Endothelial cell of umbilical vein (primary cell): ENCODE results near the gene NCK2. TPM values are rescaled to one million over a fixed set of nuclear protein-coding genes. Genes with fewer than 3 reads are reported as not detected.

ENCODE experiments used
- BruUV-seq: library from RNA; stranded (reverse); fragments of 400-500 nt; replicated peaks from 2 replicates; lab custom pipeline; 2021; lab: Mats Ljungman, UMichigan
- CTCF ChIA-PET: fragments of 300-600, 350-600 bp; sonication (Branson Sonifier 250); formaldehyde crosslinking; loops from one replicate; lab custom pipeline; 2021; ENCODE audit warnings: antibody characterized with exemption, inconsistent platforms; lab: Charles Lee
- POLR2A ChIA-PET: fragments of 300-600, 350-600 bp; sonication (Branson Sonifier 250); formaldehyde crosslinking; loops from one replicate; lab custom pipeline; 2021; ENCODE audit warnings: antibody characterized with exemption, inconsistent platforms; lab: Charles Lee
- DNase-seq: peaks from one replicate; pipeline ENCODE4 v3.0.0-alpha.2; 2011; ENCODE audit warnings: low read depth, low spot score
- FAIRE-seq: peaks from 2 replicates; lab custom pipeline; 2011; peaks lifted over from hg19 to GRCh38; lab: Jason Lieb, UNC
- H2AFZ ChIP-seq: 2 replicates; pipeline ENCODE4 v1.6.0; 2012; ENCODE audit warnings: low read depth, low read length, control low read depth, inconsistent platforms
- H3K27ac ChIP-seq: 2 replicates; pipeline ENCODE4 v1.5.1; 2011; ENCODE audit warnings: low read depth, mild to moderate bottlenecking, control low read depth, low read length, moderate library complexity; ENCODE audit not compliant: insufficient read depth
- H3K27me3 ChIP-seq, 2 experiments: 2 replicates each; pipeline versions ENCODE4 v1.6.0 to v1.6.1; 2011; ENCODE audit warnings: low read length in 2 of 2, mixed read lengths in 1 of 2; ENCODE audit not compliant: control insufficient read depth in 2 of 2, insufficient read depth in 2 of 2
- H3K36me3 ChIP-seq, 2 experiments: 2 replicates in 1 of 2; 3 replicates in 1 of 2; pipeline ENCODE4 v1.5.1; 2011; ENCODE audit warnings: low read length in 2 of 2, mild to moderate bottlenecking in 1 of 2, moderate library complexity in 1 of 2; ENCODE audit not compliant: control insufficient read depth in 2 of 2, insufficient read depth in 2 of 2; ENCODE audit errors: extremely low read depth in 1 of 2
- H3K4me1 ChIP-seq: 3 replicates; pipeline ENCODE4 v1.5.1; 2011; ENCODE audit warnings: mild to moderate bottlenecking, low read length; ENCODE audit not compliant: control insufficient read depth, insufficient read depth; ENCODE audit errors: extremely low read depth
- H3K4me2 ChIP-seq: 2 replicates; pipeline ENCODE4 v1.6.1; 2011; ENCODE audit warnings: low read length, control low read depth, mixed read lengths; ENCODE audit not compliant: insufficient read depth
- H3K4me3 ChIP-seq, 3 experiments: fragments of 200-600 bp in 1 of 3; sonication (generic), shearing (Covaris generic) in 1 of 3; replicated peaks in 1 of 3; 2 replicates each; pipeline ENCODE4 v1.5.1; 2011 to 2016; ENCODE audit warnings: control low read depth in 3 of 3, low read length in 3 of 3, mild to moderate bottlenecking in 2 of 3, inconsistent platforms in 1 of 3, low read depth in 1 of 3, moderate library complexity in 1 of 3; ENCODE audit not compliant: insufficient read depth in 1 of 3
- H3K79me2 ChIP-seq: 2 replicates; pipeline ENCODE4 v1.6.0; 2012; ENCODE audit warnings: low read length, inconsistent platforms; ENCODE audit not compliant: control insufficient read depth, insufficient read depth
- H3K9ac ChIP-seq: replicated peaks from 2 replicates; pipeline ENCODE3; 2011; ENCODE audit warnings: low read length, control low read depth; ENCODE audit not compliant: insufficient read depth; ENCODE audit errors: extremely low read depth
- H3K9me1 ChIP-seq: replicated peaks from 3 replicates; pipeline ENCODE4 v1.6.0; 2011; ENCODE audit warnings: mild to moderate bottlenecking, low read length; ENCODE audit not compliant: control insufficient read depth, insufficient read depth; ENCODE audit errors: extremely low read depth
- H3K9me3 ChIP-seq: replicated peaks from 2 replicates; pipeline ENCODE4 v1.5.1; 2012; ENCODE audit warnings: low read length, inconsistent platforms; ENCODE audit not compliant: control insufficient read depth, insufficient read depth
- H4K20me1 ChIP-seq: replicated peaks from 2 replicates; pipeline ENCODE3; 2011; ENCODE audit warnings: mild to moderate bottlenecking, low read length; ENCODE audit not compliant: control insufficient read depth, insufficient read depth; ENCODE audit errors: extremely low read depth
- EZH2 ChIP-seq: IDR thresholded peaks from 2 replicates; pipeline ENCODE4 v1.6.1; 2012; ENCODE audit warnings: borderline replicate concordance, low read depth, mild to moderate bottlenecking, moderate library complexity, low read length, inconsistent platforms; ENCODE audit not compliant: severe bottlenecking
- FOS ChIP-seq: IDR thresholded peaks from 2 replicates; pipeline ENCODE4 v1.6.1; 2011; ENCODE audit warnings: mild to moderate bottlenecking, low read length, moderate library complexity, borderline replicate concordance; ENCODE audit not compliant: insufficient read depth
- GATA2 ChIP-seq: IDR thresholded peaks from 2 replicates; pipeline ENCODE4 v1.7.0; 2011; ENCODE audit warnings: low read depth, mild to moderate bottlenecking, moderate library complexity, mixed read lengths, low read length; ENCODE audit not compliant: insufficient read length, insufficient read depth
- JUN ChIP-seq: IDR thresholded peaks from 2 replicates; pipeline ENCODE4 v1.6.1; 2011; ENCODE audit warnings: borderline replicate concordance, low read depth; ENCODE audit not compliant: insufficient read length, insufficient read depth
- MAX ChIP-seq: IDR thresholded peaks from 2 replicates; pipeline ENCODE4 v1.6.1; 2011; ENCODE audit not compliant: insufficient read depth, insufficient read length
- MYC ChIP-seq: IDR thresholded peaks from one replicate; pipeline ENCODE4 v1.6.1; 2011; ENCODE audit warnings: mild to moderate bottlenecking, low read depth, low read length
- POLR2A ChIP-seq: IDR thresholded peaks from 2 replicates; pipeline ENCODE4 v1.6.1; 2012; ENCODE audit warnings: low read depth, mild to moderate bottlenecking, control low read depth, low read length
- POLR2AphosphoS5 ChIP-seq: IDR thresholded peaks from 2 replicates; pipeline ENCODE4 v1.6.1; 2012; ENCODE audit warnings: low read depth, mild to moderate bottlenecking, control low read depth, low read length, moderate library complexity; ENCODE audit not compliant: insufficient read depth
- dilution Hi-C: fragments of 300-500 bp; cut with MboI; formaldehyde crosslinking; loops from one replicate; pipeline ENCODE4 v1.15.0; 2019; ENCODE audit warnings: low sequenced_read_pairs; ENCODE audit not compliant: extremely low pct_ligation_motif_present
- intact Hi-C: fragments of 100-400 bp; cut with micrococcal nuclease; formaldehyde crosslinking; loops from one replicate; pipeline ENCODE4 v1.10.0; 2022
- polyA plus RNA-seq, 4 experiments: library from polyadenylated mRNA; depleted of rRNA in 3 of 4; stranded (reverse) in 3 of 4; unstranded in 1 of 4; fragments of >200 nt; gene quantifications; 2 replicates each; pipeline versions ENCODE4 v1.2.1 to v1.2.3, GENCODE V29; 2011 to 2012; ENCODE audit warnings: missing spikeins in 1 of 4
- total RNA-seq: library from RNA; stranded (reverse); gene quantifications from 2 replicates; pipeline ENCODE4 v1.2.3, GENCODE V29; 2021
- TF ChIP-seq, protein P1 (sequence below), 2 donors: IDR thresholded peaks; 1 replicate in 1 of 2; 2 replicates in 1 of 2; pipeline ENCODE4 v1.5.1; 2011; ENCODE audit warnings: low read length in 2 of 2, mild to moderate bottlenecking in 2 of 2, moderate library complexity in 2 of 2, control low read depth in 1 of 2, inconsistent platforms in 1 of 2, low read depth in 1 of 2; ENCODE audit not compliant: insufficient read depth in 1 of 2; ENCODE audit errors: extremely low read depth in 1 of 2

Gene NCK2
- total and polyA plus RNA-seq, 2 donors (not counting 3 experiments of a cell fraction or from before 2014, with no cell fraction given), result 23.8 to 39.1 TPM

DNA sequence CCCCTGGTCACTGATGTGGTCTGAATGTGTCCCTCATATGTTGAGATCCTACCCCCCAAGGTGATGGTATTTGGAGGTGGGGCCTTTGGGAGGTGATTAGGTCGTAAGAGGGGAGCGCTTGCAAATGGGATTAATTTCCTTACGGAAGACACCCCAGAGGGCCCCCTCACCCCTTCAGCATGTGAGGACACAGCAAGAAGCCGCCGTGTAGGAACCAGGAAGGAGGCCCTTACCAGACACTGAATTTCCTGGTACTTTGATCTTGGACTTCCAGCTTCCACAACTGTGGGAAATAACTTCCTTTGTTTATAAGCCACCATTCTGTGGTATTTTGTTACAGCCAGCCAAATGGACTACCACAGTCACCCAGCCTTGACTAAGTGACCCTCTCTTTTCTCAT lies 35.9 kb downstream of the NCK2 start:
- no peak for DNase-seq
- Histone ChIP-seq H2AFZ (no peak overlapping the region), H3K9me1 (no peaks in the 10 kb centered on the region), H3K36me3 (no peaks in the 10 kb centered on the region), H3K4me3 (no peak overlapping the region), H3K27me3 (no peaks in the 10 kb centered on the region), H3K4me1 (peaks cover 2% of the 10 kb centered on the region), H3K4me2 (no peak overlapping the region), H3K9ac (no peak overlapping the region), H3K9me3 (no peaks in the 10 kb centered on the region), H3K79me2 (peaks cover 38% of the 10 kb centered on the region), H4K20me1 (no peaks in the 10 kb centered on the region), H3K27ac (no peak overlapping the region)
- POLR2A ChIA-PET, result no interaction called here
- no peak for FAIRE-seq
- dilution Hi-C loops (no loop called here), intact Hi-C loops (no loop called here)
- CTCF ChIA-PET, result no interaction called here
- BruUV-seq, result no TSS peak
- TF ChIP-seq EZH2 (no peak), FOS (no peak), MYC (no peak), JUN (no peak), POLR2A (no peak), POLR2AphosphoS5 (no peak), GATA2 (no peak), MAX (no peak)
- TF ChIP-seq, protein P1, sequence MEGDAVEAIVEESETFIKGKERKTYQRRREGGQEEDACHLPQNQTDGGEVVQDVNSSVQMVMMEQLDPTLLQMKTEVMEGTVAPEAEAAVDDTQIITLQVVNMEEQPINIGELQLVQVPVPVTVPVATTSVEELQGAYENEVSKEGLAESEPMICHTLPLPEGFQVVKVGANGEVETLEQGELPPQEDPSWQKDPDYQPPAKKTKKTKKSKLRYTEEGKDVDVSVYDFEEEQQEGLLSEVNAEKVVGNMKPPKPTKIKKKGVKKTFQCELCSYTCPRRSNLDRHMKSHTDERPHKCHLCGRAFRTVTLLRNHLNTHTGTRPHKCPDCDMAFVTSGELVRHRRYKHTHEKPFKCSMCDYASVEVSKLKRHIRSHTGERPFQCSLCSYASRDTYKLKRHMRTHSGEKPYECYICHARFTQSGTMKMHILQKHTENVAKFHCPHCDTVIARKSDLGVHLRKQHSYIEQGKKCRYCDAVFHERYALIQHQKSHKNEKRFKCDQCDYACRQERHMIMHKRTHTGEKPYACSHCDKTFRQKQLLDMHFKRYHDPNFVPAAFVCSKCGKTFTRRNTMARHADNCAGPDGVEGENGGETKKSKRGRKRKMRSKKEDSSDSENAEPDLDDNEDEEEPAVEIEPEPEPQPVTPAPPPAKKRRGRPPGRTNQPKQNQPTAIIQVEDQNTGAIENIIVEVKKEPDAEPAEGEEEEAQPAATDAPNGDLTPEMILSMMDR (IDR thresholded peaks at IDR 0.05; ENCODE audit: extremely low read depth in 1 of 2, insufficient read depth in 1 of 2, low read depth in 1 of 2, low read length in 2 of 2), result no peak
